ENCODE data around the gene NSMCE4A. TPM values are rescaled to one million over a fixed set of nuclear protein-coding genes. Genes with fewer than 3 reads are reported as not detected.
A peak's percentile ranks its signal among the peaks of the same experiment; 100 is the strongest.

Gene NSMCE4A
- polyA plus RNA-seq, 4 donors: 55.8 to 79.2 (median 63.8) TPM

GRCh38 chr10:121961456-121961855 lies 13.6 kb downstream of the NSMCE4A start:
- Histone ChIP-seq H3K27me3 (ENCODE audit: control insufficient read depth in 3 of 3, insufficient read depth in 3 of 3, low read length in 3 of 3) (no peaks in the 10 kb centered on the region), H3K9me3 (ENCODE audit: control insufficient read depth in 2 of 2, insufficient read depth in 1 of 2, low read depth in 1 of 2, low read length in 1 of 2) (no peaks in the 10 kb centered on the region), H3K36me3 (ENCODE audit: control insufficient read depth in 3 of 3, insufficient read depth in 2 of 3, low read depth in 1 of 3, low read length in 3 of 3) (peaks cover 10 to 32% (median 19%) of the 10 kb centered on the region in 3 donors), H3K4me1 (ENCODE audit: control insufficient read depth in 3 of 3, insufficient read depth in 2 of 3, low read depth in 1 of 3, low read length in 2 of 3) (no peaks in the 10 kb centered on the region), H3K4me3 (ENCODE audit: low read depth in 1 of 3, low read length in 3 of 3) (no peak overlapping the region), H3K27ac (ENCODE audit: low read depth in 1 of 3, low read length in 2 of 3) (no peak overlapping the region)
- DNase-seq (no peak), FAIRE-seq (no peak)
- 85 to 92% (median 88%) methylated on average over 2 of the region's 2 CpGs for WGBS, 3 donors

- 86 to 96% (median 94%) methylated on average over 3 of the region's 3 CpGs for WGBS, 3 donors
- Histone ChIP-seq H3K27me3 (ENCODE audit: control insufficient read depth in 3 of 3, insufficient read depth in 3 of 3, low read length in 3 of 3) (no peaks in the 10 kb centered on the region), H3K9me3 (ENCODE audit: control insufficient read depth in 2 of 2, insufficient read depth in 1 of 2, low read depth in 1 of 2, low read length in 1 of 2) (no peaks in the 10 kb centered on the region), H3K4me3 (ENCODE audit: low read depth in 1 of 3, low read length in 3 of 3) (no peak overlapping the region), H3K27ac (ENCODE audit: low read depth in 1 of 3, low read length in 2 of 3) (no peak overlapping the region), H3K36me3 (ENCODE audit: control insufficient read depth in 3 of 3, insufficient read depth in 2 of 3, low read depth in 1 of 3, low read length in 3 of 3) (peaks cover 4 to 36% (median 14%) of the 10 kb centered on the region in 3 donors), H3K4me1 (ENCODE audit: control insufficient read depth in 3 of 3, insufficient read depth in 2 of 3, low read depth in 1 of 3, low read length in 2 of 3) (no peaks in the 10 kb centered on the region)
- FAIRE-seq: no peak
- DNase-seq: no peak
Observed at GRCh38 chr10:121959671-121960070, 15.3 kb downstream of the NSMCE4A start.

- H3K27ac ChIP-seq (ENCODE audit: low read depth in 1 of 3, low read length in 2 of 3): no peak overlapping the region
- no peak for DNase-seq
- no peaks in the 10 kb centered on the region for H3K9me3 ChIP-seq (ENCODE audit: control insufficient read depth in 2 of 2, insufficient read depth in 1 of 2, low read depth in 1 of 2, low read length in 1 of 2)
- no peak overlapping the region for H3K4me3 ChIP-seq (ENCODE audit: low read depth in 1 of 3, low read length in 3 of 3)
- no peaks in the 10 kb centered on the region for H3K4me1 ChIP-seq (ENCODE audit: control insufficient read depth in 3 of 3, insufficient read depth in 2 of 3, low read depth in 1 of 3, low read length in 2 of 3)
- FAIRE-seq: no peak
- H3K36me3 ChIP-seq (ENCODE audit: control insufficient read depth in 3 of 3, insufficient read depth in 2 of 3, low read depth in 1 of 3, low read length in 3 of 3): peaks cover 4 to 21% (median 10%) of the 10 kb centered on the region in 3 donors
- no peaks in the 10 kb centered on the region for H3K27me3 ChIP-seq (ENCODE audit: control insufficient read depth in 3 of 3, insufficient read depth in 3 of 3, low read length in 3 of 3)
- WGBS, 3 donors: 87 to 90% (median 89%) methylated on average over 7 of the region's 7 CpGs
Observed at GRCh38 chr10:121956111-121957061, 18.6 kb downstream of the NSMCE4A start.

DNA sequence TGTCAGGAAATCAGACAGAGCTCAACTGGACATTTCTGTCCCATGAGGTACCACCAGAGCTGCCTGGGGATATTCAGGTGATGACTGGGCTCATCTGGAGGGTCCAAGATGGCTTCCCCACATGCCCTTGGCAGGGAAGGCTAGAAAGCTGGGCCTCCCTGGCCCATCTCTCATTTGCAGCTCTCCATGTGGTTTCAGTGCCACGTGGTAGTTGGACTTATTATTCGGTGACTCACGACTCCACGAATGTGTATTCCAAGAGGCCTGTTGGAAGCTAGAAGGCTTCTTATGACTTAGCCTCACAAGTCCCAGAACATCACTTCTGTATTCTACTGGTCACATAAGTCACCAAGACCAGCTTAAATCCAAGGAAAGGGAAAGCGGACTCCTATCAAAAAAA lies 22.8 kb downstream of the NSMCE4A start:
- FAIRE-seq (no peak), DNase-seq (no peak)
- no peak overlapping the region for H3K27ac ChIP-seq (ENCODE audit: low read depth in 1 of 3, low read length in 2 of 3)
- peaks cover 0 to 12% (median 10%) of the 10 kb centered on the region in 3 donors for H3K36me3 ChIP-seq (ENCODE audit: control insufficient read depth in 3 of 3, insufficient read depth in 2 of 3, low read depth in 1 of 3, low read length in 3 of 3)
- H3K27me3 ChIP-seq (ENCODE audit: control insufficient read depth in 3 of 3, insufficient read depth in 3 of 3, low read length in 3 of 3): no peaks in the 10 kb centered on the region
- peaks cover 0 to 2% (median 0%) of the 10 kb centered on the region in 3 donors for H3K4me1 ChIP-seq (ENCODE audit: control insufficient read depth in 3 of 3, insufficient read depth in 2 of 3, low read depth in 1 of 3, low read length in 2 of 3)
- no peak overlapping the region for H3K4me3 ChIP-seq (ENCODE audit: low read depth in 1 of 3, low read length in 3 of 3)
- WGBS, 3 donors: 94 to 96% (median 94%) methylated on average over 5 of the region's 5 CpGs
- no peaks in the 10 kb centered on the region for H3K9me3 ChIP-seq (ENCODE audit: control insufficient read depth in 2 of 2, insufficient read depth in 1 of 2, low read depth in 1 of 2, low read length in 1 of 2)

GRCh38 chr10:121949451-121949850 lies 25.6 kb downstream of the NSMCE4A start:
- H3K4me3 ChIP-seq (ENCODE audit: low read depth in 1 of 3, low read length in 3 of 3): no peak overlapping the region
- WGBS, 3 donors: 63 to 69% (median 68%) methylated on average over 3 of the region's 3 CpGs
- FAIRE-seq: no peak
- no peak overlapping the region for H3K27ac ChIP-seq (ENCODE audit: low read depth in 1 of 3, low read length in 2 of 3)
- H3K27me3 ChIP-seq (ENCODE audit: control insufficient read depth in 3 of 3, insufficient read depth in 3 of 3, low read length in 3 of 3): no peaks in the 10 kb centered on the region
- peaks cover 0 to 4% (median 0%) of the 10 kb centered on the region in 3 donors for H3K36me3 ChIP-seq (ENCODE audit: control insufficient read depth in 3 of 3, insufficient read depth in 2 of 3, low read depth in 1 of 3, low read length in 3 of 3)
- H3K4me1 ChIP-seq (ENCODE audit: control insufficient read depth in 3 of 3, insufficient read depth in 2 of 3, low read depth in 1 of 3, low read length in 2 of 3): peaks cover 0 to 2% (median 0%) of the 10 kb centered on the region in 3 donors
- H3K9me3 ChIP-seq (ENCODE audit: control insufficient read depth in 2 of 2, insufficient read depth in 1 of 2, low read depth in 1 of 2, low read length in 1 of 2): no peaks in the 10 kb centered on the region
- DNase-seq: peak in 1 of 2 donors; percentile 48

DNA sequence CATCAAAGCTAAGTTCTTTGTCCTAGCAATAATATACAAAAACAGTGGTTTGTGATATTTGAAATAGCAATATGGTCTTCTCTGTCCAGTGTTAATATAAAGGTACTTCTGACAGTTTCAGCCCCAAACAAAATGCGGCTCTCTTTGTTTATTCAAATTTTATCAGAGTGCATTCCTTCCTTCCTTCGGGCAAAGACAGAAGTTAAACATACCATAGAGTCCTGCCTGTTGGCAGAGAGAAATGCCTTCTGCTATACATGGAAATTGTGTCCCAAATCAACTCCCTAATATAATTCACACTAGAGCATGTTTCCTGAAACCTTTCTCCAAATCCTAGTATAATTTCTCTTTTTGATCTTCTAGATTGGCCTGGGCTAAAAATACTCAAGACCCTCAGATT lies 26.0 kb downstream of the NSMCE4A start:
- Histone ChIP-seq H3K4me1 (ENCODE audit: control insufficient read depth in 3 of 3, insufficient read depth in 2 of 3, low read depth in 1 of 3, low read length in 2 of 3) (peaks cover 0 to 2% (median 0%) of the 10 kb centered on the region in 3 donors), H3K27ac (ENCODE audit: low read depth in 1 of 3, low read length in 2 of 3) (no peak overlapping the region), H3K9me3 (ENCODE audit: control insufficient read depth in 2 of 2, insufficient read depth in 1 of 2, low read depth in 1 of 2, low read length in 1 of 2) (no peaks in the 10 kb centered on the region), H3K36me3 (ENCODE audit: control insufficient read depth in 3 of 3, insufficient read depth in 2 of 3, low read depth in 1 of 3, low read length in 3 of 3) (no peaks in the 10 kb centered on the region), H3K27me3 (ENCODE audit: control insufficient read depth in 3 of 3, insufficient read depth in 3 of 3, low read length in 3 of 3) (no peaks in the 10 kb centered on the region), H3K4me3 (ENCODE audit: low read depth in 1 of 3, low read length in 3 of 3) (no peak overlapping the region)
- FAIRE-seq (no peak), DNase-seq (no peak)
- 28 to 36% (median 33%) methylated on average over 2 of the region's 2 CpGs for WGBS, 3 donors

GRCh38 chr10:121947343-121948330 lies 27.4 kb downstream of the NSMCE4A start:
- H3K4me1 ChIP-seq (ENCODE audit: control insufficient read depth in 3 of 3, insufficient read depth in 2 of 3, low read depth in 1 of 3, low read length in 2 of 3): peaks cover 0 to 7% (median 0%) of the 10 kb centered on the region in 3 donors
- no peak overlapping the region for H3K27ac ChIP-seq (ENCODE audit: low read depth in 1 of 3, low read length in 2 of 3)
- H3K27me3 ChIP-seq (ENCODE audit: control insufficient read depth in 3 of 3, insufficient read depth in 3 of 3, low read length in 3 of 3): no peaks in the 10 kb centered on the region
- no peaks in the 10 kb centered on the region for H3K9me3 ChIP-seq (ENCODE audit: control insufficient read depth in 2 of 2, insufficient read depth in 1 of 2, low read depth in 1 of 2, low read length in 1 of 2)
- no peak overlapping the region for H3K4me3 ChIP-seq (ENCODE audit: low read depth in 1 of 3, low read length in 3 of 3)
- H3K36me3 ChIP-seq (ENCODE audit: control insufficient read depth in 3 of 3, insufficient read depth in 2 of 3, low read depth in 1 of 3, low read length in 3 of 3): no peaks in the 10 kb centered on the region
- FAIRE-seq (no peak), DNase-seq (peak in 1 of 2 donors; percentile 20)
- WGBS, 3 donors: 65 to 82% (median 76%) methylated on average over 7 of the region's 7 CpGs
